Measurements from ENCODE around the gene CRYBG2.
"Not testable (repeated sequence)": the region's sequence is repeated elsewhere in the genome, so short reads cannot be mapped to it uniquely, and the experiment has no call there.

The CRYBG2 gene

GRCh38 chr1:26350701-26351589, 3.0 kb downstream of the CRYBG2 start:
- DNase-seq (ENCODE audit: low read depth in 2 of 2): no peak

GRCh38 chr1:26350343-26350700, 3.6 kb downstream of the CRYBG2 start:
- DNase-seq (ENCODE audit: low read depth in 2 of 2): no peak

- no peak for DNase-seq (ENCODE audit: low read depth in 2 of 2)
Measured at GRCh38 chr1:26349877-26350244, 4.1 kb downstream of the CRYBG2 start.

- DNase-seq (ENCODE audit: low read depth in 2 of 2): no peak
Measured at GRCh38 chr1:26349188-26349876, 4.6 kb downstream of the CRYBG2 start.

- DNase-seq (ENCODE audit: low read depth in 2 of 2): no peak
Measured at GRCh38 chr1:26346274-26347033, 7.5 kb downstream of the CRYBG2 start.

GRCh38 chr1:26345718-26346117, 8.2 kb downstream of the CRYBG2 start:
- DNase-seq (ENCODE audit: low read depth in 2 of 2): no peak

GRCh38 chr1:26344147-26344920, 9.6 kb downstream of the CRYBG2 start:
- no peak for DNase-seq (ENCODE audit: low read depth in 2 of 2)

GRCh38 chr1:26340047-26340481, 13.9 kb downstream of the CRYBG2 start:
- DNase-seq (ENCODE audit: low read depth in 2 of 2): no peak

GRCh38 chr1:26338670-26339069, 15.3 kb downstream of the CRYBG2 start:
- DNase-seq (ENCODE audit: low read depth in 2 of 2): no peak

- DNase-seq (ENCODE audit: low read depth in 2 of 2): no peak
Measured at GRCh38 chr1:26337625-26338024, 16.3 kb downstream of the CRYBG2 start.

- DNase-seq (ENCODE audit: low read depth in 2 of 2): no peak
Measured at GRCh38 chr1:26337206-26337535, 16.8 kb downstream of the CRYBG2 start.

- peak; percentile 82 to 85 for DNase-seq (ENCODE audit: low read depth in 2 of 2)
Measured at GRCh38 chr1:26336477-26337205, 17.3 kb downstream of the CRYBG2 start.

GRCh38 chr1:26335774-26336476, 18.0 kb downstream of the CRYBG2 start:
- DNase-seq (ENCODE audit: low read depth in 2 of 2): no peak

GRCh38 chr1:26333312-26333711, 20.6 kb downstream of the CRYBG2 start:
- DNase-seq (ENCODE audit: low read depth in 2 of 2): not testable (repeated sequence)

- no peak for DNase-seq (ENCODE audit: low read depth in 2 of 2)
Measured at GRCh38 chr1:26330276-26330675, 23.7 kb downstream of the CRYBG2 start.

GRCh38 chr1:26329380-26329779, 24.6 kb downstream of the CRYBG2 start:
- not testable (repeated sequence) for DNase-seq (ENCODE audit: low read depth in 2 of 2)

- no peak for DNase-seq (ENCODE audit: low read depth in 2 of 2)
Measured at GRCh38 chr1:26328597-26328996, 25.3 kb downstream of the CRYBG2 start.

- no peak for DNase-seq (ENCODE audit: low read depth in 2 of 2)
Measured at GRCh38 chr1:26327956-26328362, 26.0 kb downstream of the CRYBG2 start.

- DNase-seq (ENCODE audit: low read depth in 2 of 2): no peak
Measured at GRCh38 chr1:26324550-26324949, 29.4 kb downstream of the CRYBG2 start.

GRCh38 chr1:26323382-26323781, 30.5 kb downstream of the CRYBG2 start:
- DNase-seq (ENCODE audit: low read depth in 2 of 2): no peak

- DNase-seq (ENCODE audit: low read depth in 2 of 2): no peak
Measured at GRCh38 chr1:26322042-26322331, 31.9 kb downstream of the CRYBG2 start.
